Lower lobe of right lung (tissue), 2 donors: ENCODE results near the gene GABRD. TPM values are rescaled to one million over a fixed set of nuclear protein-coding genes. Genes with fewer than 3 reads are reported as not detected.
"Not testable (repeated sequence)": the region's sequence is repeated elsewhere in the genome, so short reads cannot be mapped to it uniquely, and the experiment has no call there.

ENCODE experiments used
- ATAC-seq, 2 donors: fragments of 200-7000 bp; cut with Tn5 transposase; one replicate each; pipeline ENCODE4 v1.9.1; 2020 to 2022; ENCODE audit warnings: mild to moderate bottlenecking in 2 of 2, moderate library complexity in 2 of 2
- DNase-seq: peaks from one replicate; pipeline ENCODE4 v3.0.0-alpha.2; 2020
- H3K27ac ChIP-seq: fragments of 200-600 bp; one replicate; pipeline ENCODE4 v1.8.0; 2022
- H3K27me3 ChIP-seq: fragments of 200-600 bp; one replicate; pipeline ENCODE4 v1.8.0; 2022; ENCODE audit warnings: low read depth
- H3K36me3 ChIP-seq: fragments of 200-600 bp; one replicate; pipeline ENCODE4 v1.8.0; 2022; ENCODE audit warnings: mild to moderate bottlenecking
- H3K4me1 ChIP-seq: fragments of 200-600 bp; one replicate; pipeline ENCODE4 v1.8.0; 2022
- H3K4me3 ChIP-seq: fragments of 200-600 bp; one replicate; pipeline ENCODE4 v1.8.0; 2022; ENCODE audit warnings: mild to moderate bottlenecking
- H3K9me3 ChIP-seq: fragments of 200-600 bp; one replicate; pipeline ENCODE4 v1.8.0; 2022
- intact Hi-C: fragments of 100-400 bp; cut with DNase I; formaldehyde crosslinking; loops from one replicate; pipeline ENCODE4 v1.11.0; 2022
- total RNA-seq: library from RNA; stranded (reverse); fragmentation: NEBNext Ultra II Directional; extraction: Animal tissue kit (Norgen Biotek cat#: 25700); gene quantifications from one replicate; pipeline ENCODE4 v1.2.1, GENCODE V29; 2021
- TF ChIP-seq, protein P1 (sequence below): fragments of 200-600 bp; IDR thresholded peaks from one replicate; pipeline ENCODE4 v1.8.0; 2022; ENCODE audit warnings: antibody characterized with exemption, mild to moderate bottlenecking
- donor health status: DM: no; HTN: yes; CAD: no; lungs with severe emphysema.

The GABRD gene
- total RNA-seq, 1 donor from 2014 or later: 2.7 TPM

DNA sequence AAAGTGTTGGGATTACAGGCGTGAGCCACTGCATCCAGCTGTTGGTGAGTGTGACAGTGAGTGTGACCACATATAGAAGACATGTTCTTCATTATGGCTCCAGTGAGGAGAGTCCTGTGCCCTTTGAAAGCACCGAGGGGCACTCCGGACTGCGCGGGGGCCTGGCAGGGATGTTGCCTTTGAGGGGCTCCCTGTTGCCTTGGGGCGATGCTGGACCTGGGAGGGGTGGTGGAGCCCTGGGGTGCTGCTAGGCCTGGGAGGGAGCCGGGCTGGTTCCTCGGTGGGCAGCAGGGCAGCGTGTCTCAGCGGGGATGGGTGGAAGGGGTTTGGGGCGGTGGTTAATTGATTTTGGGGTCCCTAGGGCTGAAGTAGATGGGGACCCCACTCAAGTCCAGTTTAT lies 41.0 kb upstream of the GABRD start:
- Histone ChIP-seq H3K36me3 (no peaks in the 10 kb centered on the region), H3K4me1 (no peaks in the 10 kb centered on the region), H3K27me3 (peaks cover 4% of the 10 kb centered on the region), H3K4me3 (no peak overlapping the region), H3K9me3 (no peaks in the 10 kb centered on the region), H3K27ac (no peak overlapping the region)
- no peak for ATAC-seq
- TF ChIP-seq, protein P1, sequence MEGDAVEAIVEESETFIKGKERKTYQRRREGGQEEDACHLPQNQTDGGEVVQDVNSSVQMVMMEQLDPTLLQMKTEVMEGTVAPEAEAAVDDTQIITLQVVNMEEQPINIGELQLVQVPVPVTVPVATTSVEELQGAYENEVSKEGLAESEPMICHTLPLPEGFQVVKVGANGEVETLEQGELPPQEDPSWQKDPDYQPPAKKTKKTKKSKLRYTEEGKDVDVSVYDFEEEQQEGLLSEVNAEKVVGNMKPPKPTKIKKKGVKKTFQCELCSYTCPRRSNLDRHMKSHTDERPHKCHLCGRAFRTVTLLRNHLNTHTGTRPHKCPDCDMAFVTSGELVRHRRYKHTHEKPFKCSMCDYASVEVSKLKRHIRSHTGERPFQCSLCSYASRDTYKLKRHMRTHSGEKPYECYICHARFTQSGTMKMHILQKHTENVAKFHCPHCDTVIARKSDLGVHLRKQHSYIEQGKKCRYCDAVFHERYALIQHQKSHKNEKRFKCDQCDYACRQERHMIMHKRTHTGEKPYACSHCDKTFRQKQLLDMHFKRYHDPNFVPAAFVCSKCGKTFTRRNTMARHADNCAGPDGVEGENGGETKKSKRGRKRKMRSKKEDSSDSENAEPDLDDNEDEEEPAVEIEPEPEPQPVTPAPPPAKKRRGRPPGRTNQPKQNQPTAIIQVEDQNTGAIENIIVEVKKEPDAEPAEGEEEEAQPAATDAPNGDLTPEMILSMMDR: no peak
- DNase-seq: no peak
- intact Hi-C loops: no loop called here

DNA sequence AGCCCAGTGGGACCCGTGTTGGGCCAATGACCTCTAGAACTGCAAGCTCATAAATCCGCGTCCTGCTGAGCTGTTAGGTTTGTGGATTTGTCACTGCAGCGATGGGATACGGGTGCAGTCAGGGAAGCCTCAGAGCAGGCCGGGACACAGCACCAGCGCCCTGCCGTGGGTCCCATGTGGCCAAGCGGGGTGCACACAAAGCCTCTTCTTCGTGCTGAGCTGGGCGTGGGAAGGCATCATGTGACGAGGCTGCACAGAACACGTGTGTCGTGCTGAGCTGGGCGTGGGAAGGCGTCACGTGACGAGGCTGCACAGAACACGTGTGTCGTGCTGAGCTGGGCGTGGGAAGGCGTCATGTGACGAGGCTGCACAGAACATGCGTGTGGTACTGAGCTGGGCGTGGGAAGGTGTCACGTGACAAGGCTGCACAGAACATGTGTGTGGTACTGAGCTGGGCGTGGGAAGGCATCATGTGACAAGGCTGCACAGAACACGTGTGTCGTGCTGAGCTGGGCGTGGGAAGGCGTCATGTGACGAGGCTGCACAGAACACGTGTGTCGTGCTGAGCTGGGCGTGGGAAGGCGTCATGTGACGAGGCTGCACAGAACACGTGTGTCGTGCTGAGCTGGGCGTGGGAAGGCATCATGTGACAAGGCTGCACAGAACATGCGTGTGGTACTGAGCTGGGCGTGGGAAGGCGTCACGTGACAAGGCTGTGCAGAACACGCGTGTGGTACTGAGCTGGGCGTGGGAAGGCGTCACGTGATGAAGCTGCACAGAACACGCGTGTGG lies 40.3 kb upstream of the GABRD start:
- DNase-seq, H3K27me3 ChIP-seq, ATAC-seq, H3K4me1 ChIP-seq, intact Hi-C loops, H3K27ac ChIP-seq, H3K36me3 ChIP-seq, H3K9me3 ChIP-seq, H3K4me3 ChIP-seq: not testable (repeated sequence)

DNA sequence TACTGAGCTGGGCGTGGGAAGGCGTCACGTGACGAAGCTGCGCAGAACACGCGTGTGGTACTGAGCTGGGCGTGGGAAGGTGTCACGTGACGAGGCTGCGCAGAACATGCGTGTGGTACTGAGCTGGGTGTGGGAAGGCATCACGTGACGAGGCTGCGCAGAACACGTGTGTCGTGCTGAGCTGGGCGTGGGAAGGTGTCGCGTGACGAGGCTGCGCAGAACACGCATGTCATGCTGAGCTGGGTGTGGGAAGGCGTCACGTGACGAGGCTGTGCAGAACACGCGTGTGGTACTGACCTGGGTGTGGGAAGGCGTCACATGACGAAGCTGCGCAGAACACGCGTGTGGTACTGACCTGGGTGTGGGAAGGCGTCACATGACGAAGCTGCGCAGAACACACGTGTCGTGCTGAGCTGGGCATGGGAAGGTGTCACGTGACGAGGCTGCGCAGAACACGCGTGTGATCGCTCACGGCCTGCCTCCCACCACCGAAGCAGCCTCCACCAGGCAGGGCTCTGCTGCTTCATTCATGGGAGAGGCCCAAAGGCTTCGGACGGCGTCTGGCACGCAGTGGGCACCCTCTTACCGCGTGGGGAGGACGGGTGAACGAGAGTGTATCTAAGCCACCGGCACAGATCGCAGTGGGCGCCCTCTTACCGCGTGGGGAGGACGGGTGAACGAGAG lies 39.5 kb upstream of the GABRD start:
- H3K36me3 ChIP-seq: no peaks in the 10 kb centered on the region
- DNase-seq (no peak), ATAC-seq (no peak)

GRCh38 chr1:1980467-1981141 lies 38.5 kb upstream of the GABRD start:
- intact Hi-C loops: no loop called here
- Histone ChIP-seq H3K27me3 (no peaks in the 10 kb centered on the region), H3K27ac (no peak overlapping the region), H3K36me3 (no peaks in the 10 kb centered on the region), H3K4me1 (no peaks in the 10 kb centered on the region), H3K9me3 (no peaks in the 10 kb centered on the region), H3K4me3 (no peak overlapping the region)
- no peak for DNase-seq
- TF ChIP-seq, protein P1: no peak
- ATAC-seq: no peak

More for the DNA sequence above, 39.5 kb upstream of the GABRD start:
- Histone ChIP-seq H3K4me3 (no peak overlapping the region), H3K27me3 (peaks cover 4% of the 10 kb centered on the region), H3K9me3 (no peaks in the 10 kb centered on the region), H3K27ac (no peak overlapping the region), H3K4me1 (no peaks in the 10 kb centered on the region)
- TF ChIP-seq, protein P1: no peak
- intact Hi-C loops: no loop called here

- ATAC-seq (no peak), DNase-seq (no peak)
- no peaks in the 10 kb centered on the region for H3K9me3 ChIP-seq
- H3K27me3 ChIP-seq: peaks cover under 1% of the 10 kb centered on the region
- intact Hi-C loops: no loop called here
- no peaks in the 10 kb centered on the region for H3K36me3 ChIP-seq
- TF ChIP-seq, protein P1: no peak
- H3K4me3 ChIP-seq: no peak overlapping the region
- no peaks in the 10 kb centered on the region for H3K4me1 ChIP-seq
- no peak overlapping the region for H3K27ac ChIP-seq
Observed at GRCh38 chr1:1981142-1981500, 38.0 kb upstream of the GABRD start.

DNA sequence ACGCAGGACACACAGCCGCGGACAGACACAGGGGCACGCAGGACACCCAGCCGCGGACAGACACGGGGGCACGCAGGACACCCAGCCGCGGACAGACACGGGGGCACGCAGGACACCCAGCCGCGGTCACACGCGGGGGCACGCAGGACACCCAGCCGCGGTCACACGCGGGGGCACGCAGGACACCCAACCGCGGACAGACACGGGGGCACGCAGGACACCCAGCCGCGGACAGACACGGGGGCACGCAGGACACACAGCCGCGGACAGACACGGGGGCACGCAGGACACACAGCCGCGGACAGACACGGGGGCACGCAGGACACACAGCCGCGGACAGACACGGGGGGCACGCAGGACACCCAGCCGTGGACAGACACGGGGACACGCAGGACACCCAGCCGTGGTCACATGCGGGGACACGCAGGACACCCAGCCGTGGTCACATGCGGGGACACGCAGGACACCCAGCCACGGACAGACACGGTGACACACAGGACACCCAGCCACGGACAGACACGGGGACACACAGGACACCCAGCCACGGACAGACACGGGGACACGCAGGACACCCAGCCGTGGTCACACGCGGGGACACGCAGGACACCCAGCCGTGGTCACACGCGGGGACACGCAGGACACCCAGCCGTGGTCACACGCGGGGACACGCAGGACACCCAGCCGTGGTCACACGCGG lies 37.4 kb upstream of the GABRD start:
- H3K4me3 ChIP-seq, H3K4me1 ChIP-seq, ATAC-seq, H3K36me3 ChIP-seq, H3K27ac ChIP-seq, DNase-seq, H3K9me3 ChIP-seq, H3K27me3 ChIP-seq, intact Hi-C loops: not testable (repeated sequence)
